NCI-H510A treated with DMSO at 0.1 percent for 48 hours (cell line): ENCODE measurements around the gene CMKLR1.

ENCODE experiments used
- DNase-seq: peaks from one replicate; lab custom pipeline; 2025; lab: John Stamatoyannopoulos, UW

CMKLR1 gene

GRCh38 chr12:108338915-108339657 lies at the start of gene CMKLR1:
Gene CMKLR1, minus strand, starts transcription at chr12:108339311. Its CDS starts 45,720 bp downstream, at chr12:108293591.
- no peak for DNase-seq

- no peak for DNase-seq
These were observed 48.7 kb upstream of the CMKLR1 start for GRCh38 chr12:108387771-108388170.

GRCh38 chr12:108386709-108387360 lies 47.7 kb upstream of the CMKLR1 start:
- DNase-seq: no peak

- no peak for DNase-seq
These were observed 43.3 kb upstream of the CMKLR1 start for GRCh38 chr12:108382437-108382801.

GRCh38 chr12:108381787-108382436 lies 42.8 kb upstream of the CMKLR1 start:
- DNase-seq: no peak

- DNase-seq: no peak
These were observed 41.3 kb upstream of the CMKLR1 start for GRCh38 chr12:108380382-108380781.

GRCh38 chr12:108379823-108380222 lies 40.7 kb upstream of the CMKLR1 start:
- no peak for DNase-seq

GRCh38 chr12:108378926-108379325 lies 39.8 kb upstream of the CMKLR1 start:
- no peak for DNase-seq

GRCh38 chr12:108377260-108377659 lies 38.1 kb upstream of the CMKLR1 start:
- DNase-seq: no peak

GRCh38 chr12:108375986-108376663 lies 37.0 kb upstream of the CMKLR1 start:
- no peak for DNase-seq

- DNase-seq: no peak
These were observed 35.6 kb upstream of the CMKLR1 start for GRCh38 chr12:108374596-108375320.

- DNase-seq: no peak
These were observed 34.0 kb upstream of the CMKLR1 start for GRCh38 chr12:108373111-108373510.

- no peak for DNase-seq
These were observed 32.8 kb upstream of the CMKLR1 start for GRCh38 chr12:108371801-108372344.

- DNase-seq: no peak
These were observed 31.3 kb upstream of the CMKLR1 start for GRCh38 chr12:108370415-108370814.

- DNase-seq: no peak
These were observed 30.8 kb upstream of the CMKLR1 start for GRCh38 chr12:108369736-108370396.

GRCh38 chr12:108368089-108368488 lies 29.0 kb upstream of the CMKLR1 start:
- no peak for DNase-seq

- DNase-seq: no peak
These were observed 28.3 kb upstream of the CMKLR1 start for GRCh38 chr12:108367436-108367835.

GRCh38 chr12:108365324-108365723 lies 26.2 kb upstream of the CMKLR1 start:
- DNase-seq: no peak

GRCh38 chr12:108364879-108365278 lies 25.8 kb upstream of the CMKLR1 start:
- DNase-seq: no peak

- DNase-seq: no peak
These were observed 24.5 kb upstream of the CMKLR1 start for GRCh38 chr12:108363565-108363964.

- no peak for DNase-seq
These were observed 24.1 kb upstream of the CMKLR1 start for GRCh38 chr12:108363165-108363564.
